Measurements from ENCODE around the gene GFPT2. TPM values are rescaled to one million over a fixed set of nuclear protein-coding genes. Genes with fewer than 3 reads are reported as not detected.

Gene GFPT2
- polyA plus RNA-seq, 1 donor from 2014 or later, result 0.19 TPM

DNA sequence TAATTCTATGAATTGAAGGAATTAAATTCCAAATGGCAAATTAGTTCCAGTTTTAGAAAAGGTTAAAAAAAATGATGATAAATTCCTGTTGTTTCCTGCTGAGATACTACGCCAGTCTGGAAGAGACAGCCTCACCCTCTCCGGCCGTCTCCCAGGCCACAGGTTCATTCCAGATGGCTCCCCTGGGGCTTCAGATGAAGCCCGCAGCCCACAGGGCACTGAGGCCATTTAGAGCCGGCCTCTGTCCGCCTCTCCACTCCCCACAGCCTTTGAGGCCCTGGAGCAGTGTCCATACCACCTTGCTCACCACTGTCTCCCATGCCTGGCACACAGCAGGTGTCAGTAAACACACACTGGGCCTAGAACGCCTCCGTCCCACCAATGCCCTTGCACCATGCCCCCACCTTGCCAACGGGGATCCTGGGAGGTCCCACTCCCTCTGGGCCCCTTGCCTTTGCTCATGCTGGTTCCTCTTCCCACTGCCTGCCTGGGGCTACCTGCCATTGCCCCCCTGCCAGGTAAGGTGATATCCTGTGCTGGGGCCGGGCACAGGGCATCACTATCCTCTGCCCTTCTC lies 26.1 kb downstream of the GFPT2 start:
- Mint-ChIP-seq H3K4me1 (no peaks in the 10 kb centered on the region), H3K27me3 (no peaks in the 10 kb centered on the region), H3K4me3 (no peak overlapping the region), H3K9me3 (no peaks in the 10 kb centered on the region), H3K36me3 (no peaks in the 10 kb centered on the region), H3K27ac (no peak overlapping the region)

DNA sequence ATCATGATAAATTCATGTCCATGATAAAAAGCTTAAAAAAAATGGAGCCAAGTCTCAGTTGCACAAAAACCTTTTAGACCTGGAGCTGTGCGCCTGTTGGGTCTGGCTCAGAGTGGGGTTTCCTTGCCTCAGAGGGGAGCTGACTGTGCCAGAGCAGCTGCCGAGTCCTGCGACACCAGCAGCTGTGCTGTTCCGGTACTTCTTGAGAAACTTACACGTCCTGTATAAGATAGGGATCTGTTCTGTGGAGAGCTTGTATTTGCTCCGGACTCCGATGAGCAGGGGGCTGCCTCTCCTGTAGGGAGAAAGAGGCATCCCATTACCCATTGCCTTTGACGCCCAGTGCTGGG lies 28.6 kb downstream of the GFPT2 start:
- peak overlapping the region in 1 of 3 donors; percentile 14 for H3K27ac Mint-ChIP-seq

DNA sequence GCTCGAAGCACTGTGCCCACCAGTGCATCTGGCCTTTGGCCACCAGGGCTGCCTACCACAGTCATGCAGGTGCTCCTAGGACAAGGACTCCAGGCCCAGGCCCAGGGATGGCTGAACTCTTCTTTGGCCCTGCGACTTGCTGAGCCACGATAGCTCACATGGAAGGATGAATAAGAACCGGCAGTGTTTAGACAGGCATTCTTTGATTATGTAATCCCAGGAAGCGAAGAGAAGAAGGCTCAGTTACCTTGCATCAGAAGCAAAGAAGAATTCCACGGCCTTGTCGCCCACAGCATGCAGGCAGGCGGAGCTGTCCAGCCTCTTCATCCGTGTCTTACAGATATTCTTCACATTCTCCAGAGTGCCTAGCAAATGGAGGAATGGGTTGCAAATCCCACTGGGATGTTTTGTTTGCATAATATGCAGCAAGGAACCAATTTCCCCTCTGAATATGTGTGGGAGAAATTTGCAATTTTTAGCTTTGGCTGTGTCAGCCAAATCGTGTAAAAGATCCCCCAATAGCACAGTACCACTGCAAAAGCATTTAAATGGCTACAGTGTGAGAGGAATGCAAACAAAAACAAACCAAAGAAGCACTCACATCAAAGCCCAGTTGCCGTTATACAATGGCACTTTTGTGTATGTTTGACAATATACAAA lies 29.1 kb downstream of the GFPT2 start:
- Mint-ChIP-seq H3K27me3 (no peaks in the 10 kb centered on the region), H3K9me3 (no peaks in the 10 kb centered on the region), H3K4me1 (no peaks in the 10 kb centered on the region), H3K36me3 (no peaks in the 10 kb centered on the region), H3K27ac (peak overlapping the region in 1 of 3 donors; percentile 14), H3K4me3 (no peak overlapping the region)

More for the DNA sequence above, 28.6 kb downstream of the GFPT2 start:
- no peak overlapping the region for H3K4me3 Mint-ChIP-seq
- no peaks in the 10 kb centered on the region for H3K36me3 Mint-ChIP-seq
- H3K9me3 Mint-ChIP-seq, result no peaks in the 10 kb centered on the region
- no peaks in the 10 kb centered on the region for H3K27me3 Mint-ChIP-seq
- H3K4me1 Mint-ChIP-seq, result no peaks in the 10 kb centered on the region

DNA sequence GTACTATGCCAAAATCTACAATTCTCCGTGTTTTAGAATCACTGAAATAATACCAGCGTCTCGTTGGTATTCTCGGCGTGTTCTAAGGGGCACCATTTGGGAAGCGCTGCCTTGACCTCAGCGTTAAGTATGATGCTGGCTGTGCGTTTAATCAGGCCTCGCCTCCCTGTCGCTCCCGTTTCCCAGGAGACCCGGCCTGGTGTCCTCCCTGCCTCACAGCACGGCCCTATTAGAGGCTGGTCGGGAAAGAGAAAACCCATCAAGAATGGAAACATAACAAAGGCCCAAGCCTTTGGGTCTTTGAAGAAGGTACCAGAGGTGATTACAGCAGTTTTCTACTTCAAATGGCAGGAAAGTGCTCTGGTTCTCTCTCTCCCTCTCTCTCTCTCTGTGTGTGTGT lies 30.0 kb downstream of the GFPT2 start:
- Mint-ChIP-seq H3K36me3 (no peaks in the 10 kb centered on the region), H3K9me3 (no peaks in the 10 kb centered on the region), H3K4me3 (no peak overlapping the region), H3K27me3 (peaks cover 2% of the 10 kb centered on the region), H3K4me1 (no peaks in the 10 kb centered on the region), H3K27ac (no peak overlapping the region)

DNA sequence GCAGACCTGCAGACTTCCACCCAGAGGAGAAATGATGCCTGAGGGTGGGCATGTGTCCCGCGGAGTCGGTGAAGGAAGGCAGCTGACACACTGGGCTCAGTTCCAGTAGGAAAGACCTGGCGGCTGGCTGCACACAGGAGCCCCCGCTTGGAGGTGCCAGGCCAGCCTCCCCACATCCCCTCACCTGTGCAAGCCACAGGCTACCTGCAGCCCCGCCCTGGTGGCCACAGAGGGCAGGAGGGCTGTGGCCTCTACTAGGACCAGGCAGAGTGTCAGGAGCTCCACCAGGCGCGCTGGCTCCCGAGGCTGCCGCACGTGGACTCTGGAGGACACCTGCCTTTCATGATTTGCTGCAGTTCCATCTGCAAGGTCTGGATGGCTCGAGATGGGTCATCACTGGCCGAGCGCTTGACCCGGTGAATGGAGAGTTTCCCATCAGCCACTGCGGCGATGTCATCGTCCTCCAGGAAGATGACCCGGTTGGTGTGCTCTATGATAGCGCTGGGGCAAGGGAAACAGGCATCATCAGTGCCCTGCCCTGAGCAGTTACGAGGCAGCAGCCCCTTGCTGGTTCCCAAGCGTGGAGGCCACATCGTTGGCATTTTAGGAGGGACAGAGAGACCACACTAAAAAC lies 34.6 kb downstream of the GFPT2 start:
- Mint-ChIP-seq H3K27me3 (peaks cover 3% of the 10 kb centered on the region), H3K4me3 (no peak overlapping the region), H3K9me3 (no peaks in the 10 kb centered on the region), H3K27ac (no peak overlapping the region), H3K4me1 (peaks cover 0 to 3% (median 2%) of the 10 kb centered on the region in 3 donors), H3K36me3 (no peaks in the 10 kb centered on the region)

DNA sequence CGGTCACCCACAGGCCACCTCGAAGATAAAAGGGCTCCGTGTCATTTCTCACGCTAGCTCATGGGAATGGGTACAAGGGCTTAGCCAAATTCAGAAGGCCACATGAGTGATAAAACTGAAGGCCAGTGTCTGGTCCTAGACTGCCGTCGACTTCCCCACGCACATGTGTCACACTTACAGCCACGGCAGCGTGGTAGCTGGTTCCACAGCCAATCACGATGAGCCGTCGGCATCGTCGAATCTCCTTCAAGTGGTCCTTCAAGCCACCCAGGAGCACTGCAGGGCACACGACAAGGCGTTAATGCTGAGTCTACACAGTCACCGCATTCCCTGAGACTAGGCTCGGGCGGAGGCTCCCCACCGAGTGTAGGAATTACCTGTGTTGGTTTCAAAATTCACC lies 36.5 kb downstream of the GFPT2 start:
- Mint-ChIP-seq H3K27ac (no peak overlapping the region), H3K27me3 (peaks cover 3% of the 10 kb centered on the region), H3K4me3 (no peak overlapping the region), H3K36me3 (no peaks in the 10 kb centered on the region), H3K4me1 (peaks cover 0 to 3% (median 2%) of the 10 kb centered on the region in 3 donors), H3K9me3 (no peaks in the 10 kb centered on the region)

DNA sequence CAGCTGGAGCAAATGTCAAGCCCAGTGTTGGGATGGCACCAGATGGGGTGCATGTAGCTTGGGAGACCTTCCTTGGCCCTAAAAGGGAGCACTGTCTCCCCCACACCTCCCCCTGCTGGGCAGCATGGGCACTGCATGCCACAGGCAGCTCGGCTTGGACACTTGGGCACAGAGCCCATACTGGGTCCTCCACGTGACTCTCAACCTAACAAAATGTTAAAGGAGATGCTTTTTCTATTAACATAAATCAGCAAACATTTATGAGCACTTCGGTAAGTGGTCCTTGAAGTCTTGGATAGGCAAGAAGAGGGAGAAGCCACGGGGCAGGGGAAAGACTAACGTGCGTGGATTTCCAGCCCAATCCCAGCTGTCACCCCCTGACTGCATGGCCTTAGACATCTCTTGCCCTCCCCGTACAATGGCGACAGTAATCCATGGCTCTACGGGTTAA lies 37.3 kb downstream of the GFPT2 start:
- Mint-ChIP-seq H3K4me3 (peak overlapping the region in 1 of 4 donors; percentile 17), H3K4me1 (peaks cover 0 to 3% (median 2%) of the 10 kb centered on the region in 3 donors), H3K27me3 (peaks cover 3% of the 10 kb centered on the region), H3K27ac (peak overlapping the region in 1 of 3 donors; percentile 76), H3K9me3 (no peaks in the 10 kb centered on the region), H3K36me3 (no peaks in the 10 kb centered on the region)

DNA sequence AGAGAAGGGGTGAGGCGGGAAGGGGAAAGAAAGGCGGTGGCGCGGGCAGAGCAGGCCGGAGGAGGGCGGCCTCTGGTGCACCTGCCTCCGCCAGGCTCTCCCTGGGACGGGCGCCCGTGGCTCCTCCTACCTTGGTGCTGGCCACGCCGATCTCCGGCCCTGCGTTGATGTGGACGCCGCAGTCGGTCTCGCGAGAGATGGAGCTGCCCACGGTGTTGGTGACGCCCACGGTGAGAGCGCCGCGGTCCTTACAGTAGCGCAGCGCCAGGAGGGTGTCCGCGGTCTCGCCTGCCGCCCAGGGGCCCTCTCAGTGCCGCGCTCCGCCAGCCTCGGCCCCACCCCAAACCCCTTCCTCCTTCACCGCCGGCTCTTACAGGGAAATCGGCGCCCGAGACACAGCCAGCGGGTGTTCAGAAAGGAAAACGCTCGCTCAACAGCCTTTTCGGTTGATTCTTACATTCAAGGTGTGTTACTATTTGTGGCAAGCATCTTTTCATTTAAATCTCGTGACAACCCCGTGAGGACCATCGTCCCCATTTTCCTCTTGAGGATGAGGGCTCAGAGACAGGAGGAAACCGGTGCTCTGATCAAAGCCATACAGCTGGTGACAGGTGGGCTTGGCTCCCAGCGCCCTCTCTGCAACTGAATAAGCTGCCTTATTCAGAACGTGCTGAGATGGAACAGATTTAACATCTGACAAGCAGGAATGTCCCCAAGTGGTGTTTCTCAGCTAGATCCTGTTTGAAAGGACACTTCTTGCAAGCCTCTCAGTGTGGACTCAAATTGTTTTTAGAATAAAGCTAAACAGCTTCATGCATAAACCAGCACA lies 39.2 kb downstream of the GFPT2 start:
- peak overlapping the region in 3 of 4 donors; percentile 20 to 85 (median 78) for H3K4me3 Mint-ChIP-seq
- H3K36me3 Mint-ChIP-seq, result no peaks in the 10 kb centered on the region
- peak overlapping the region in 1 of 3 donors; percentile 63 for H3K27ac Mint-ChIP-seq
- H3K27me3 Mint-ChIP-seq, result peaks cover 3% of the 10 kb centered on the region
- no peaks in the 10 kb centered on the region for H3K9me3 Mint-ChIP-seq
- H3K4me1 Mint-ChIP-seq, result peaks cover 0 to 3% (median 2%) of the 10 kb centered on the region in 3 donors

DNA sequence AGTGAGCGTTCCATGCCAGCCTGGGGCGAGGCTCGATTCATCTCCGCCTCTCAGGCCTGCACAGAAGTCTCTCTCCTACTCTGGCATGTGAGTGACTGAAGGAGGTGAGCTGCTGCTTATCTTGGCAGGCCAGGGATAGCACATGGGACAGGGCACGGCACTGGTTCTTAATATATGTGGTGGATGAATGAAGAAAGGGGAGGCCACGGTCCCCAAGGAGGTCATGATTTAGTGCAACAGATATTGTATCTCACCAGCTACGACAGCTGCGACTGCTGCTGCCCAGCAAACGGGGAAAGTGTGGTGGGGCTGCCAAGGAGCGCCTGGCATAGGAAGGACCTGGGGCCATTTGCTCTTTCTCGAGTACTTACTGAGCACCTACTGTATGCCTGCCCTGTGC lies 41.9 kb downstream of the GFPT2 start:
- H3K27me3 Mint-ChIP-seq, result peaks cover 2% of the 10 kb centered on the region
- H3K4me3 Mint-ChIP-seq, result no peak overlapping the region
- H3K36me3 Mint-ChIP-seq, result no peaks in the 10 kb centered on the region
- peaks cover 0 to 3% (median 2%) of the 10 kb centered on the region in 3 donors for H3K4me1 Mint-ChIP-seq
- no peak overlapping the region for H3K27ac Mint-ChIP-seq
- H3K9me3 Mint-ChIP-seq, result no peaks in the 10 kb centered on the region

DNA sequence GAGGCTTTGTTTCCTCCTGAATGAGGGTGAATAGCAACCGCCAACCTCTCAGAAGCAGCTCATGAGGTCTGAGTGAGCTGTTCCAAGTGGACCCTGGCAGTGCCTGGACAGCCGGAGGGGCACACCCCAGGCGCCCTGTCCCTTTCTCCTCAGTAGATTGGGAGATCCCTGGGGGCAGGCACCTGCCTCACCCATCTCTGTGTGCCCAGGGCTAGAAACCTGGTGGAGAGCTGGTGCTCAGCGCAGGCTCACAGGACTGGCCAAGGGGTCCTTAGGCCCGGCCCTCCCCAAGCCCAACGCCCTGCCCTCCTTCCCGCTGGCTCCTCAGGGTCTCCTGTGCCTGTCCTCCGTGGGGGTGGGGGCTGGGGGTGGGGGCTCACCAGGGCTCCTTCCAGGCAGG lies 46.3 kb downstream of the GFPT2 start:
- Mint-ChIP-seq H3K36me3 (no peaks in the 10 kb centered on the region), H3K4me3 (no peak overlapping the region), H3K27me3 (peaks cover 3% of the 10 kb centered on the region), H3K4me1 (no peaks in the 10 kb centered on the region), H3K27ac (no peak overlapping the region), H3K9me3 (no peaks in the 10 kb centered on the region)

DNA sequence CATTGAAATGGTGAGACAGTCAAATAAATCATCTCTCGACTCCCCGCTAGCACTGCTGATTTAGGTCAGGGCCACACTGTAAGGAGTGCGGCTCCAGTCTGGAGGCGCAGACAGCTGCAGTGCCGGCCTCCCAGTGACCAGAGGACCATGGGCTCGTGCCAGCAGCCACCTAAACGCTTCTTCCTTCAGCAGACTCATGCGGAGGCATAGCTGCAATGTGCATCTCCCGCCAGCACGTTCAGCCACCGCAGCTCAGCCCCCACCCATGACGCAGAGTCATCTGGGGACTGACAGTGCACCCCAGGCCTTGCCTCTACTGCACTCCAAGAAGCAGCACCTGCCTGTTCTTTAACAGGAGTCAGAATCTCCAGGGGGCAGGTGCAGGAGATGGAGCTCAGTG lies 47.7 kb downstream of the GFPT2 start:
- H3K4me3 Mint-ChIP-seq, result no peak overlapping the region
- no peak overlapping the region for H3K27ac Mint-ChIP-seq
- no peaks in the 10 kb centered on the region for H3K36me3 Mint-ChIP-seq
- H3K27me3 Mint-ChIP-seq, result peaks cover 3% of the 10 kb centered on the region
- no peaks in the 10 kb centered on the region for H3K4me1 Mint-ChIP-seq
- no peaks in the 10 kb centered on the region for H3K9me3 Mint-ChIP-seq

DNA sequence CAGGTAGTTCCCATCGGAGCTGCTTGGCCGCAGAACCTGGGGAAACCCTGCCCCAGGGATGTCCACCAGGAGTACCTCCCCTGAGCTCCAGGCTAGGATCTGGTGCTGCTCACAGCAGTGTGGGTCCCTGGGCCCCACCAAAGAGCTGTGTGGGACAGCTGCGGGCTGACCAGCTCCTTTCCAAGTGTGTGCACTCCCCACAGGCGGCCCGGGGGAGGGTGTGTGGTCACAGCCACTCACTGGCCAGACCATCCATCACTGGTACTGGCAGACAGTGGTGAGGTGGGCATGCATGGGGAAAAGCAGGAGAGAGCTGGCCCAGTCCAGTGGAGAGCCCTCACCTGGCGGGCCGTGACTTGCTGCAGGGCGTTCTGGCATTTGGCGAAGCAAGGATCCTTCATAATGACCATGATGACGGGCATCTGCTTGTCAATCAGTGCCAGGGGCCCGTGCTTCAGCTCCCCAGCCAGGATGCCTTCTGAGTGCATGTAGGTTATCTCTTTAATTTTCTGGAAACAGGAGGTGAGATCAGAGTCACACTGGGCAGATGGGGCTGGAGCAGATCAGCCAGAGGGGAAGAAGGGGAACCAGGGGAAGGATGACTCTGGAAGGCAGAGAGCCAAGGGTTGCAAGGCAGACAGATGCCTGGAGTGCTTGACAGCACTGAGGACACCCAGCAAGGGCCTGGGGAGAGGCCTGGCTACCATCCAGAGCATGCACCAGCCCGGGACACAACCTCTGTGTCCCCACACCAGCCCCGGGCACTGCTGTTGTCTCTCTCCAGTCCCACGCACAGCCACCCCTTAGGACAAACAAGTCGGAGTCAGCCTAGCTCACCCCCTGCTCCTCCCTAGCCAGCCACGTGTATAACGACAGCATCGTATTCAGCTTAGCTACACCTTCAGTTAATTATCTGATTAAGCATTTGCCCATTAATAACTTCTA lies 48.4 kb downstream of the GFPT2 start:
- no peaks in the 10 kb centered on the region for H3K4me1 Mint-ChIP-seq
- H3K36me3 Mint-ChIP-seq, result no peaks in the 10 kb centered on the region
- no peak overlapping the region for H3K27ac Mint-ChIP-seq
- H3K4me3 Mint-ChIP-seq, result no peak overlapping the region
- H3K9me3 Mint-ChIP-seq, result no peaks in the 10 kb centered on the region
- peaks cover 3% of the 10 kb centered on the region for H3K27me3 Mint-ChIP-seq

DNA sequence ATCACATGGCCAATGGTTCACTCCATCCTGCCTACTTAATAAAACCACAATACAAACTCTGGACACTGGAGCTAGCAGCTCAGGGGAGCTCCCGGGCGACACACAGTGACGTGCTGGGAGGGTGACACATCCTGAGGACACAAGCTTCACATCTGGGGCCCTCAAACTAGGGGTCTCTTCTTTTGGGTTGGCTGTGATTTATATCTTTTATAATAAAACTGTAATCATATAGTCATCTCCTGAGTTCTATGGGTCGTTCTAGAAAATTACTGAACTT lies 49.2 kb downstream of the GFPT2 start:
- peaks cover 1% of the 10 kb centered on the region for H3K27me3 Mint-ChIP-seq
- H3K4me3 Mint-ChIP-seq, result no peak overlapping the region
- no peaks in the 10 kb centered on the region for H3K9me3 Mint-ChIP-seq
- no peaks in the 10 kb centered on the region for H3K4me1 Mint-ChIP-seq
- H3K27ac Mint-ChIP-seq, result peak overlapping the region in 1 of 3 donors; percentile 62
- H3K36me3 Mint-ChIP-seq, result no peaks in the 10 kb centered on the region

DNA sequence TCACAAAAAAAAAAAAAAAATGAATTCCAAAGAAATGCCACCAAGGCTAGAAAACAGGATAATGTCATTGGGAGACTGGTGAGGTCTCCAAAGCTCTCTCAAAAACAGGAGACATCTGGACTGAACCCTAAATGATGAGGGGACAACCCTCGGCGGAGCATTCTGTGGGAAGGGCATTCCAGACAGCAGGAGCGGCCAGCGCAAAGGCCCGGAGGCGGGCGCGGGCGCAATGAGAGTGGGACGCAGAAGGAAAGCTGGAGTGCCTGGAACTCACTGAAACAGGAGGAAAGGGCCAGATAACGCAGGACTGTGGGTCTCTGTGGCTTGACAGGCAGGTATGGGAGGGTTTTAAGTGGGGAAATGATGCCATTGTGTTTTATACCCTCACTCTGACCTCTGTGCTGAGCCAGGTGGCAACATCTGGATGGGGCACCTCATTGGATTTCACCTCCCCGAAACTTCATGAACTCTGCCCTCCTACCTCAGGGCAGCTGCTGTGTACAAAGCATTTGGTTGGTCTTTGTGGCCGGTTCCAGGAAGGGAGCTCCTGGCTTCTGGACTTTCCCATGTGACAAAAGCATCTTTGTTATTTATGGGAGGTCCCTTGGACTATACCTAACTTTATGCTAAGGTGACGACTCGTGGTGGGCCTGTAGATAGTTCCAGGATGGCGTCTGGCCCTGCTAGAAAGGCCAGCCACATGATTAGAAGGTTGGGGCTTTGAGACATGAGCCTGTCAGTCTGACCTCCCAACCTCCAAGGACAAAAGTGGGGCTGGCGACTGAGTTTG lies 49.7 kb downstream of the GFPT2 start:
- no peak overlapping the region for H3K4me3 Mint-ChIP-seq
- H3K4me1 Mint-ChIP-seq, result no peaks in the 10 kb centered on the region
- peaks cover 1% of the 10 kb centered on the region for H3K27me3 Mint-ChIP-seq
- peak overlapping the region in 1 of 3 donors; percentile 62 for H3K27ac Mint-ChIP-seq
- H3K9me3 Mint-ChIP-seq, result no peaks in the 10 kb centered on the region
- no peaks in the 10 kb centered on the region for H3K36me3 Mint-ChIP-seq

Measured in IgD-negative memory B cell (primary cell).